HG02852 (cell line): ENCODE results near the gene HMGCL.
"Not testable (repeated sequence)": the region's sequence is repeated elsewhere in the genome, so short reads cannot be mapped to it uniquely, and the experiment has no call there.

ENCODE experiments used
- ATAC-seq: cut with Tn5 transposase; IDR thresholded peaks from one replicate; pipeline ENCODE4 v1.9.1; 2021; ENCODE audit warnings: mild to moderate bottlenecking, moderate library complexity; ENCODE audit not compliant: unreplicated experiment

The HMGCL gene

GRCh38 chr1:23827717-23828116 is 2.5 kb upstream of the HMGCL start:
- ATAC-seq: no peak

GRCh38 chr1:23826590-23826989 is 1.4 kb upstream of the HMGCL start:
- not testable (repeated sequence) for ATAC-seq

GRCh38 chr1:23825762-23826522 is 713 bp upstream of the HMGCL start:
- no peak for ATAC-seq

- no peak for ATAC-seq
These were observed 536 bp downstream of the HMGCL start for GRCh38 chr1:23824711-23825075.

GRCh38 chr1:23823767-23824166 is 1.5 kb downstream of the HMGCL start:
- no peak for ATAC-seq

GRCh38 chr1:23817633-23818032 is 7.6 kb downstream of the HMGCL start:
- ATAC-seq: no peak

- no peak for ATAC-seq
These were observed 8.3 kb downstream of the HMGCL start for GRCh38 chr1:23816906-23817305.

- no peak for ATAC-seq
These were observed 8.9 kb downstream of the HMGCL start for GRCh38 chr1:23816361-23816760.

- ATAC-seq: no peak
These were observed 11.2 kb downstream of the HMGCL start for GRCh38 chr1:23814016-23814415.

- peak; percentile 64 for ATAC-seq
These were observed 14.2 kb downstream of the HMGCL start for GRCh38 chr1:23810818-23811540.

GRCh38 chr1:23809751-23810171 is 15.5 kb downstream of the HMGCL start:
- ATAC-seq: peak; percentile 59

- no peak for ATAC-seq
These were observed 17.8 kb downstream of the HMGCL start for GRCh38 chr1:23807453-23807852.

- no peak for ATAC-seq
These were observed 18.9 kb downstream of the HMGCL start for GRCh38 chr1:23806280-23806679.

- no peak for ATAC-seq
These were observed 20.2 kb downstream of the HMGCL start for GRCh38 chr1:23805025-23805424.

- ATAC-seq: no peak
These were observed 20.9 kb downstream of the HMGCL start for GRCh38 chr1:23804183-23804835.

GRCh38 chr1:23803674-23804073 is 21.6 kb downstream of the HMGCL start:
- ATAC-seq: no peak

- not testable (repeated sequence) for ATAC-seq
These were observed 22.4 kb downstream of the HMGCL start for GRCh38 chr1:23802809-23803342.

- ATAC-seq: no peak
These were observed 23.4 kb downstream of the HMGCL start for GRCh38 chr1:23801876-23802275.

- no peak for ATAC-seq
These were observed 23.9 kb downstream of the HMGCL start for GRCh38 chr1:23801338-23801748.

- peak; percentile 86 for ATAC-seq
These were observed 24.6 kb downstream of the HMGCL start, which contains the start of gene GALE for GRCh38 chr1:23800400-23801337. Gene GALE, minus strand, starts transcription at chr1:23800754. Its CDS starts 1,747 bp downstream, at chr1:23799007.
